GM10248 (cell line): ENCODE results near the gene JAG2.

Experiments used
- CTCF ChIA-PET: fragments of 300-600 bp; sonication (Branson Sonifier 250); formaldehyde crosslinking; extraction: SDS; loops from one replicate; lab custom pipeline; 2021; ENCODE audit warnings: antibody characterized with exemption; lab: Yijun Ruan, JAX
- POLR2A ChIA-PET: fragments of 350-650 bp; sonication (Branson Sonifier 250); formaldehyde crosslinking; extraction: SDS; loops from one replicate; lab custom pipeline; 2020; ENCODE audit warnings: antibody characterized with exemption; lab: Yijun Ruan, JAX
- DNase-seq: peaks from one replicate; pipeline ENCODE4 v3.0.0; 2012; ENCODE audit errors: extremely low spot score
- TF ChIP-seq, protein P1 (sequence below): IDR thresholded peaks from 2 replicates; pipeline ENCODE4 v1.5.1; 2012; ENCODE audit warnings: mild to moderate bottlenecking, low read depth; ENCODE audit errors: extremely low read depth, missing control alignments, control extremely low read depth

Gene JAG2

DNA sequence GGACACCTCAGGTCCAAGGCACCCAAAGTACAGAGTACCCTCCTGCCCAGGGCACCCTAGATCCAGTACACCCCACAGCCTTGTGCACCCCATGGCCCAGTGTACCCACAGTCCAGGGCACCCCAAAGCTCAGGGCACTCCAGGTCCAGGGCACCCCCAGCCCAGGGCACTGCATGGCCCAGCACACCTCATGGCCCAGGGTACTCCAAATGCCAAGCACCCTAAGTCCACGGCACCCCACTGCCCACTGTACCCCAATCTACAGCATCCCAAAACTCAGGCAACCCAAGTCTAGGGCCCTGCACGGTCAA is 6.0 kb downstream of the JAG2 start:
- DNase-seq: no peak
- POLR2A ChIA-PET: no interaction called here
- CTCF ChIA-PET: no interaction called here
- TF ChIP-seq, protein P1, sequence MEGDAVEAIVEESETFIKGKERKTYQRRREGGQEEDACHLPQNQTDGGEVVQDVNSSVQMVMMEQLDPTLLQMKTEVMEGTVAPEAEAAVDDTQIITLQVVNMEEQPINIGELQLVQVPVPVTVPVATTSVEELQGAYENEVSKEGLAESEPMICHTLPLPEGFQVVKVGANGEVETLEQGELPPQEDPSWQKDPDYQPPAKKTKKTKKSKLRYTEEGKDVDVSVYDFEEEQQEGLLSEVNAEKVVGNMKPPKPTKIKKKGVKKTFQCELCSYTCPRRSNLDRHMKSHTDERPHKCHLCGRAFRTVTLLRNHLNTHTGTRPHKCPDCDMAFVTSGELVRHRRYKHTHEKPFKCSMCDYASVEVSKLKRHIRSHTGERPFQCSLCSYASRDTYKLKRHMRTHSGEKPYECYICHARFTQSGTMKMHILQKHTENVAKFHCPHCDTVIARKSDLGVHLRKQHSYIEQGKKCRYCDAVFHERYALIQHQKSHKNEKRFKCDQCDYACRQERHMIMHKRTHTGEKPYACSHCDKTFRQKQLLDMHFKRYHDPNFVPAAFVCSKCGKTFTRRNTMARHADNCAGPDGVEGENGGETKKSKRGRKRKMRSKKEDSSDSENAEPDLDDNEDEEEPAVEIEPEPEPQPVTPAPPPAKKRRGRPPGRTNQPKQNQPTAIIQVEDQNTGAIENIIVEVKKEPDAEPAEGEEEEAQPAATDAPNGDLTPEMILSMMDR: no peak

DNA sequence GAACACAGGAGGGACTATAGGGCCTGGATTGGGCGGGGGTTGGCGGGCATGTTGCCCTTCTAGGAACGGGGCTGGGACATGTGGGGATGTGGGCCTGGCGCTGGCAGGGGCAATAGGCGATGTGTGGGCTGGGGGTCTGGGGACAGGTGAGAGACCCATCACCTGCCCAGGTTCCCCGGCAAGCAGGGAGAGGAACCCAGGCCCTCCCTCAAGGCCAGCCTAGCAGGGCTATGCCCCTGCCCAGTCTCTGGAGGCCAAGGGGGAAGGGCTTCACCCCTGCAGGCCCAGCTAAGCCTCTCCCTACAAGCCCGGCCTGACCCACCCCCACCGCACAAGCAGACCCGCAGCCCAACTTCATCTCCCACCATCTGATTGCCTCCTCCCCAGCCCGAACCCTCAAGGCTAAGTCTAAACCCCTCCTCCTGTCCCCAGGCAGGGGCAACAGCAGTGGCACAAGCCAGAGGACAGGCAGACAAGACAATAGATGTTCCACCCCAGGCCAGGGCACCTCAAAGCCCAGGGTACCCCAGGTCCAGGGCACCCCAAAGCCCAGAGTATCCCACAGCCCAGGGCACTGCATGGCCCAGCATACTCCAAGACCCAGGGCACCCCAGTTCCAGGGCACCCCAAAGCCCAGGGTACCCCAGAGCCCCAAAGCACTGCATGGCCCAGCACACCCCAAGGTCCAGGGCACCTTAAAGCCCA is 6.5 kb downstream of the JAG2 start:
- ChIA-PET POLR2A (no interaction called here), CTCF (no interaction called here)
- DNase-seq: peak; percentile 58
- TF ChIP-seq, protein P1: no peak

DNA sequence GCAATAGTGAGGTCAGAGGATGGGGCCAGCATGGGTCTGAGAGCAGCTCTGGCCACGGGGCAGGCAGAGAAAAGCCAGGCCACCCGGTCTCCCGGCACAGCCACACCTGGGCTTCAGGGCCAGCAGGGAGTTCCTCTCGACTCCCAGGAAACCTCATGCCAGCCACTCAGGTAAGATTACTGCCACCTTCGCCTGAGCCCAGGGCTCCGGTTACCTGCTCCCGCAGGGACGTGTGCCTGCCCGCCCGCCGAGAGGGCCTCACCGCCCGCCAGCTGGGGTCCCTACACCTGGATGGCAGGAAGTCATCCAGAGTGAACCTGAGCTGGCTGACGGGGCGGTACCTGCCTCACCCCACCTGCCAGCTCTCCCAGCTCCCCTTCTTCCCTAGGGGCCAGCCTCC is 7.3 kb downstream of the JAG2 start:
- ChIA-PET CTCF (no interaction called here), POLR2A (no interaction called here)
- TF ChIP-seq, protein P1: no peak
- no peak for DNase-seq

DNA sequence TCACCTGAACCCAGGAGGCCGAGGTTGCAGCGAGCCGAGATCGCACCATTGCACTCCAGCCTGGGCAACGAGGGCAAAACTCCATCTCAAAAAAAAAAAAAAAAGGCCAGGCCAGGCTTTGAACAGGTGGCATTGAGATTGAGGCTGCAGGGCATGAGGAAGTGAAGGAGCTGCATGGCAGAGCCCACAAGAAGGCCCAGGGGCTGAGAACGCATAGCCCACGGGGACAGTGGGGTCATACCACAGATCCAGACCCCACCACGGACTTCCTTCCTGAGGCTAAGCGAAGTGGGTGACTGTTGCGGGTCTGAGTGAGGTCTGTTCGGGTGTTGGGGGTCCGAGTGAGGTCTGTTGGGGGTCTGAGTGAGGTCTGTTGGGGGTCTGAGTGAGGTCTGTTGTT is 7.8 kb downstream of the JAG2 start:
- ChIA-PET POLR2A (no interaction called here), CTCF (no interaction called here)
- no peak for DNase-seq
- TF ChIP-seq, protein P1: no peak

DNA sequence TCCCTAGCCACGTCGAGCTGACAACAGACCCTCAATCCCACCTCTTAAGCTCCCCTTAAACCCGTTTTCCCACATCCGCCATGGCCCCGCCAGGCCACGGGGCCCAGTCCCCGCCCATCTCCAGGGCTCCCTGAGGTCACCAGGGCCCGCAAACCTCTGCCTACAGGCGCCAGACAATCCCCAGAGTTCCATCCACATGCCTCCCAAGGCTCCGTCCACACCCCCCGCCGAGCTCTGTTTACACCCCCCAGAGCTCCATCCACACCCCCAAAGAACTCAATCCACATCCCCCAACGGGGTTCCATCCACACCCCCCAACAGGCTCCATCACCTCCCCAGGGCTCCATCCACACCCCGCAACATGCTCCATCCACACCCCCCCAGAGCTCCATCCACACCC is 9.2 kb downstream of the JAG2 start:
- ChIA-PET CTCF (no interaction called here), POLR2A (no interaction called here)
- no peak for DNase-seq
- TF ChIP-seq, protein P1: no peak

DNA sequence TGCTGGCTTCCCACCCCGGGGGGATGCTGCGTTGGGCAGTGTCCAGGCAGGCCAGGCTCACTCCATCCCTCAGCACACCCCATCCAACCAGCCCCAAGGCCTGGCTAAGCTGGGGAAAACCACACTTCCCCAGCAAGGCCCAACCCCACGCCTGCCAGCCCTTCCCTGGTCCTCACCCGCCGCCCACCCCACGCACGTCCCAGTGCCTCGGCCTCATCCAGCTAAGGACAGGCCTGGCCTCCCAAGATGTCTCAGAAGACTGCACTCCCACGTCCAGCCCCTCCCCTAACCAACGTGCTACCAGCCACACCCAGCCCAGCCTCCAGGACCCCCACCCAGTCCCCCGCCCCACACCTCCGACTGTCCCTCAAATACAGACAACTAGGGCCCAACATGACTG is 9.8 kb downstream of the JAG2 start:
- POLR2A ChIA-PET: no interaction called here
- no peak for DNase-seq
- TF ChIP-seq, protein P1: no peak
- CTCF ChIA-PET: no interaction called here
